Left colon (tissue), 2 donors: ENCODE data around the gene ERAP2. TPM values are rescaled to one million over a fixed set of nuclear protein-coding genes. Genes with fewer than 3 reads are reported as not detected.
"Not testable (repeated sequence)": the region's sequence is repeated elsewhere in the genome, so short reads cannot be mapped to it uniquely, and the experiment has no call there.

Source experiments
- ATAC-seq: fragments of 200-7000 bp; cut with Tn5 transposase; one replicate; pipeline ENCODE4 v1.9.1; 2020; ENCODE audit warnings: mild to moderate bottlenecking, moderate library complexity
- DNase-seq, 2 donors: peaks; one replicate each; pipeline ENCODE4 v3.0.0-alpha.2; 2020
- intact Hi-C, 2 donors: fragments of 100-400 bp; cut with DNase I in 1 of 2; cut with micrococcal nuclease in 1 of 2; formaldehyde crosslinking; loops; one replicate each; pipeline versions ENCODE4 v1.11.2 to v1.14.0; 2022; cut with DNase I, micrococcal nuclease
- total RNA-seq, 2 donors: library from RNA; stranded (reverse); fragmentation: NEBNext Ultra II Directional; extraction: Animal tissue kit (Norgen Biotek cat#: 25700); gene quantifications; one replicate each; pipeline ENCODE4 v1.2.1, GENCODE V29; 2021
- donor health status: DM: no; HTN: no; CAD: no.
- donor health status: DM: yes; HTN: yes; CAD: no.

ERAP2 gene
- total RNA-seq, 2 donors from 2014 or later: 21.2 to 35.3 TPM

- ATAC-seq (no peak), DNase-seq (no peak)
- intact Hi-C loops: no loop called here
Observed at GRCh38 chr5:96857454-96857853, 18.8 kb upstream of the ERAP2 start.

- ATAC-seq: no peak
- no peak for DNase-seq
- intact Hi-C loops: no loop called here
Observed at GRCh38 chr5:96857924-96858323, 18.4 kb upstream of the ERAP2 start.

GRCh38 chr5:96859375-96859774 lies 16.9 kb upstream of the ERAP2 start:
- intact Hi-C loops: no loop called here
- ATAC-seq: no peak
- no peak for DNase-seq

GRCh38 chr5:96861076-96861475 lies 15.2 kb upstream of the ERAP2 start:
- no peak for ATAC-seq
- DNase-seq: no peak
- intact Hi-C loops: loop anchor here in 1 of 2 donors (10.0 kb wide), 1 partner anchor 144 kb away; no protein-coding TSS in a partner anchor

GRCh38 chr5:96863114-96863513 lies 13.2 kb upstream of the ERAP2 start:
- intact Hi-C loops: loop anchor here in 1 of 2 donors (10.0 kb wide), 1 partner anchor 142 kb away; no protein-coding TSS in a partner anchor
- DNase-seq (no peak), ATAC-seq (no peak)

GRCh38 chr5:96863949-96864584 lies 12.2 kb upstream of the ERAP2 start:
- intact Hi-C loops: loop anchor here in 1 of 2 donors (10.0 kb wide), 1 partner anchor 141 kb away; no protein-coding TSS in a partner anchor
- DNase-seq (no peak), ATAC-seq (no peak)

- DNase-seq (no peak), ATAC-seq (peak; percentile 30)
- intact Hi-C loops: loop anchor here in 1 of 2 donors (5.0 to 10.0 kb wide), 2 partner anchors 140 to 297 kb away; no protein-coding TSS in a partner anchor
Observed at GRCh38 chr5:96864922-96865530, 11.3 kb upstream of the ERAP2 start.

GRCh38 chr5:96868603-96869371 lies 7.5 kb upstream of the ERAP2 start:
- ATAC-seq: peak; percentile 94
- intact Hi-C loops: loop anchor here in 1 of 2 donors (5.0 to 10.0 kb wide), 2 partner anchors 136 to 294 kb away; no protein-coding TSS in a partner anchor
- DNase-seq: no peak

- ATAC-seq: no peak
- no peak for DNase-seq
- intact Hi-C loops: loop anchor here in 1 of 2 donors (5.0 to 10.0 kb wide), 2 partner anchors 135 to 293 kb away; no protein-coding TSS in a partner anchor
Observed at GRCh38 chr5:96869372-96869641, 7.0 kb upstream of the ERAP2 start.

GRCh38 chr5:96870094-96871026 lies 5.9 kb upstream of the ERAP2 start:
- no peak for DNase-seq
- intact Hi-C loops: no loop called here
- no peak for ATAC-seq

- intact Hi-C loops: no loop called here
- DNase-seq (no peak), ATAC-seq (no peak)
Observed at GRCh38 chr5:96871027-96871399, 5.3 kb upstream of the ERAP2 start.

GRCh38 chr5:96871686-96872085 lies 4.6 kb upstream of the ERAP2 start:
- intact Hi-C loops: no loop called here
- ATAC-seq: no peak
- DNase-seq: no peak

- intact Hi-C loops: no loop called here
- DNase-seq: no peak
- ATAC-seq: no peak
Observed at GRCh38 chr5:96873449-96873848, 2.9 kb upstream of the ERAP2 start.

- intact Hi-C loops: no loop called here
- ATAC-seq (no peak), DNase-seq (no peak)
Observed at GRCh38 chr5:96874631-96875030, 1.7 kb upstream of the ERAP2 start.

- ATAC-seq: peak; percentile 16
- intact Hi-C loops: no loop called here
Observed at GRCh38 chr5:96875791-96876291, 459 bp upstream of the ERAP2 start.

GRCh38 chr5:96876977-96877469 lies 723 bp downstream of the ERAP2 start:
- ATAC-seq (peak; percentile 59), DNase-seq (peak in 1 of 2 donors; percentile 26)
- intact Hi-C loops: not testable (repeated sequence)

More at GRCh38 chr5:96875791-96876291, 459 bp upstream of the ERAP2 start:
- DNase-seq: no peak

GRCh38 chr5:96879665-96880064 lies 3.4 kb downstream of the ERAP2 start:
- ATAC-seq (no peak), DNase-seq (no peak)
- intact Hi-C loops: no loop called here

- ATAC-seq (peak; percentile 65), DNase-seq (no peak)
- intact Hi-C loops: no loop called here
Observed at GRCh38 chr5:96880444-96881164, 4.3 kb downstream of the ERAP2 start.
